ENCODE measurements around the gene ARL5A.

The ARL5A gene

GRCh38 chr2:151840216-151841046 is 12.2 kb upstream of the ARL5A start:
- no peak for DNase-seq

- no peak for DNase-seq
Observed at GRCh38 chr2:151837926-151838325, 9.7 kb upstream of the ARL5A start.

GRCh38 chr2:151833984-151834383 is 5.8 kb upstream of the ARL5A start:
- DNase-seq = no peak

- DNase-seq = no peak
Observed at GRCh38 chr2:151830961-151831360, 2.7 kb upstream of the ARL5A start.

- DNase-seq = no peak
Observed at GRCh38 chr2:151828890-151829324, 686 bp upstream of the ARL5A start.

- DNase-seq = peak; percentile 21
Observed at GRCh38 chr2:151827564-151828142, 568 bp downstream of the ARL5A start.

GRCh38 chr2:151826737-151827157 is 1.5 kb downstream of the ARL5A start:
- no peak for DNase-seq

- DNase-seq = no peak
Observed at GRCh38 chr2:151824886-151825285, 3.3 kb downstream of the ARL5A start.

- DNase-seq = no peak
Observed at GRCh38 chr2:151823651-151824050, 4.6 kb downstream of the ARL5A start.

GRCh38 chr2:151819920-151820319 is 8.3 kb downstream of the ARL5A start:
- no peak for DNase-seq

GRCh38 chr2:151817929-151818328 is 10.3 kb downstream of the ARL5A start:
- no peak for DNase-seq

GRCh38 chr2:151816843-151817242 is 11.4 kb downstream of the ARL5A start:
- no peak for DNase-seq

- no peak for DNase-seq
Observed at GRCh38 chr2:151815821-151816489, 12.3 kb downstream of the ARL5A start.

GRCh38 chr2:151810489-151810888 is 17.7 kb downstream of the ARL5A start:
- DNase-seq = no peak

- DNase-seq = no peak
Observed at GRCh38 chr2:151809073-151809383, 19.2 kb downstream of the ARL5A start.

- no peak for DNase-seq
Observed at GRCh38 chr2:151808258-151809072, 19.8 kb downstream of the ARL5A start.

GRCh38 chr2:151805961-151806360 is 22.3 kb downstream of the ARL5A start:
- no peak for DNase-seq

- DNase-seq = no peak
Observed at GRCh38 chr2:151805343-151805742, 22.9 kb downstream of the ARL5A start.

- no peak for DNase-seq
Observed at GRCh38 chr2:151803811-151804210, 24.4 kb downstream of the ARL5A start.

GRCh38 chr2:151802315-151802714 is 25.9 kb downstream of the ARL5A start:
- DNase-seq = no peak

GRCh38 chr2:151799886-151800292 is 28.3 kb downstream of the ARL5A start:
- no peak for DNase-seq

- no peak for DNase-seq
Observed at GRCh38 chr2:151796774-151797173, 31.4 kb downstream of the ARL5A start.

GRCh38 chr2:151795646-151796240 is 32.5 kb downstream of the ARL5A start:
- no peak for DNase-seq
